ENCODE measurements around the gene BBX.
"Not testable (repeated sequence)": the region's sequence is repeated elsewhere in the genome, so short reads cannot be mapped to it uniquely, and the experiment has no call there.

Gene BBX

DNA sequence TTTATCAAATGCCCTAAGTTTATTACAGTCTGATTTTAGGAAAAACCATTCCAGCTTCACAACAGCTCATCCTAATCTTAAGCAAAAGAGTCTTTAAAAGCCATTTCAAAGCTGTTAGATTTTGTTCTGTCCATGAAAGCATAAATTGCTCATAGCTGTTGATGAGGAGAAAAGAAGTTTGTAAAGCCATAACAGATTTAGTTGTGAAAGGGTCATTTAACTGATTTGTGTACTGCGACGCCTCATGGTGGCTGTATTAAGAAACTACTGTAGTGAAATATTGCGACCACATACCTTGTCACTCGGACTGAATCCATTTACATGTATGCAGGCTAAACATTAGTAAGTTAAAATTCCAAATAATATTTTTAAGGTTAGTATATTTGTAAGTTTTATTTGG is 20.9 kb downstream of the BBX start:
- peak; percentile 18 for DNase-seq

DNA sequence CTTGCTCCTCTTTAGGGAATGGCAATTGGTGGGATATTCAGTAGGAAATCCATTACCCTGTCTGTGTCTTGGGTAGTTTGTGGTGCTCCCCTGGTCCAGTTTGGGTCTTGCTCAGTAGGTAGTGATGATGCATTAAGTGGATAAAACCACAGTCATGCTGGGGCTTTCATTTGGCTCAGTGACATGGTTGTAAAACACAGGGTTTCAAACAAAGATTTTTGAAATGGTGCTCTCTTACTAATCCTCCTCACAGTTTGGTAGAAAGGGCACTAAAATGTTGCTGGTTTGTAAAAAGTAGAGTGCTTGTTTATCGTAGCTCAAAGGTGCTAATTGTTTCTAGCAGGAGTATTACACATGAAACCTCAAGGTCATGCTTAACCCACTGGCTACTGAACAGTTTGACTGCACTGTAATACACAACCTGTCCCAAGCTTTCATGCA is 22.9 kb downstream of the BBX start:
- no peak for DNase-seq

DNA sequence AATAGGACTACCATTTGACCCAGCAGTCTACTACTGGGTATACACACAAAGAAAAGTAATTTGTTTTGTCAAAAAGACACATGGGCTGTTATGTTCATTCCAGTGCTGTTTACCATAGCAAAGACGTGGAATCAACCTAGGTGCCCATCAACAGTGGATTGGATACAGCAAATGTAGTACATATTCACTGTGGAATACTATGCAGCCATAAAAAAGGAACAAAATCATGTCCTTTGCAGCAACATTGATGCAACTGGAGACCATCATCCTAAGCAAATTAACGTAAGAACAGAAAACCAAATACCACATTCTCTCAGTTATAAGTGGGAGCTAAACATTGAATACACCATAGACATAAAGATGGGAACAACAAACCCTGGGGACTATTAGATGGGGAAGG is 25.8 kb downstream of the BBX start:
- DNase-seq, result no peak

DNA sequence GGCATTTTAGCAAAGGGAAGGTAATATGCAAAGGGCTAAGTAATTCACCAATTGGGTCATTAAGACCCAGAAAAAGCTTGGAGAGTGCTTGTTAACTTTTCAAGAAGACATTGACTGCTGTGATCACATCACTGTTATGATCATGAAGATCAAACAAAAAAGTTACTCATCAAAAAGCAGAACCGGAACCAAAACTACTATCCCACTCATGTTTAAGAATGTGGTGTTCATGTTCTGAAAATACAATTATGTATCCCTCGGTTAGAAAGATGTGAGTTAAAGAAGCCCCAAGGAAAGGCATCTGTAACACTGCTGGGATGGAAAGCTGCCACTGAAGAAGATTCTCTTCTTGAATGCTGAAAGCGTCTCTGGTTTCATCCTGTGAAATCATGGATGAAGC is 32.6 kb downstream of the BBX start:
- no peak for DNase-seq

DNA sequence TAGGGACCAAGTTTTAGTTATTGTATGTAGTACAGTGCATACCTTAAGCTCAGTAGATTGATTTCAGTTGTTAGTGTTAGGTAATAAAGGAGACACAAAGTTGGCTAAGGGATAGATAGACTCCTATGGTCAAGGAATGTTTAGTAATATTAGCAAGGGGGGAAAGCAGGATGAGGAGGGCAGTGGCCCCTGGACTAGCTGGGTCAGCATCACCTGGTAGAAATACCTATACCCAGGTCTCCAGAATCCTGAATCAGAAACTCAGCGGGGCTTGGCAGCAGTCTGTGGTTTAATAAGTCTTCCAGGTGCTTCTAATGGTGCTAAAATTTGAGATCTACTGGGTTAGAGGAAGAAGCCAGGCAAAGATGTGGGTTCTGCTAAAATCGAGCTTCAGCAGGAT is 35.0 kb downstream of the BBX start:
- no peak for DNase-seq

DNA sequence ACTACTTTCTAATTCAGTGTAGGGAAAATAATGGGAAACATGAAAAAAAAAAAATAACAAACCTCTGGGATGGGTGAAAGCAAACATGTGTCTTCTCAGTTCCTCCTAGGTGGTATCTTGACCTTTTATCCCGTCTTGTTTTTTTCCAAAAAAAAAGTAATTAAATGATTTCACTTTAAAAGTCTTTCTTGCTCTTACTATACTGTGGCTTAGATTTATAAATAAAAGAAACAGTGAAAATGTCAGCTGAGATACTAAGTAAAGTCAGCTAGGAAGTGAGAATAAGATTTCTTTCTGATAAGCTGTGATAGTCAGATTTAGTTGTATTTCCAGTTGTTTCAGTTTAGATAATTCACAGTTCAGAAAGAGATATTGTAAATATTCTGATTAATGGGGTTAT is 37.4 kb downstream of the BBX start:
- no peak for DNase-seq

DNA sequence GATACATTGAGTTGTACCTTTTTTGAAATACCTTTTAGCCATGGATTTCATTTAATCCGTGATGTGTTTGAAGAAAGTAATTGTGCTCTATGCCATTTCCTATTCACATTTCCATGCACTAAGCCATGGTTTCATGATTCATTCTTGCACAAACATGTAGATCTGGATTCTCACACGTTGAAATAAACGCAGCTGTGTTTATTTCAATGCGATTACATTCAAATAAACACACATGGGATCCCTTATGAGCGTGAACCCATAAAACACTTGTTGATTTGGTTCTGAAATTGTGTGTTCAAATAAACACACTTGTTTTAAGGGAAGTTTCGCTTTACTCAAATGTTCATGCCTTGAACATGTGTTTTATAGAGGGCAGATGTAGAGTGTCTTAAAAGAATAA is 39.2 kb downstream of the BBX start:
- DNase-seq, result no peak

DNA sequence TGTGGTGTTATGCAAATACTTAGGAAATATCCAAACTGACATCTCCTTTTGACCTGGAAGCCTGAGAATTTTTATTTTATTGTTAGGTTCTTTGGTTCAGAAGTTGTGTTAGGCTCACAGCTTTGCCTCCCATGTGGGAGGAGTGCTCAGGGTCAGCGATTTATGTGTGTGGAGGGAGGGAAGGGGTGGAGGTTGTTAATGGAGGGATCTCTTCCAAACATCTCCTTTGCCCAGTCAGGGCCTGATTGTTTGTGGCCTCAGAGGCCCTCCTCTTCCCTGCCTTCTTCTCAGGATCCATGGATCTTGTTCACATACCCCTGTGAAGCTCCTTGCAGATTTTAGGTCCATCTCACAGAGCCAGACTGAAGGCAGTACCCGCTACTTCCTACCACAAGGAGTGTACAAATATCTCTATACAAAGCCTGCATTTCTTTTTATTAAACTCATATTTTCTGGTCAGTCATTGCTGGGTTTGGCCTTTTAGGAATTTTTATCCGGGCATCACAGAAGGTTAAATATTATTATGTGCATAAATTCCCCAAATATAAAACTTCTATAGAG is 40.3 kb downstream of the BBX start:
- DNase-seq, result no peak

DNA sequence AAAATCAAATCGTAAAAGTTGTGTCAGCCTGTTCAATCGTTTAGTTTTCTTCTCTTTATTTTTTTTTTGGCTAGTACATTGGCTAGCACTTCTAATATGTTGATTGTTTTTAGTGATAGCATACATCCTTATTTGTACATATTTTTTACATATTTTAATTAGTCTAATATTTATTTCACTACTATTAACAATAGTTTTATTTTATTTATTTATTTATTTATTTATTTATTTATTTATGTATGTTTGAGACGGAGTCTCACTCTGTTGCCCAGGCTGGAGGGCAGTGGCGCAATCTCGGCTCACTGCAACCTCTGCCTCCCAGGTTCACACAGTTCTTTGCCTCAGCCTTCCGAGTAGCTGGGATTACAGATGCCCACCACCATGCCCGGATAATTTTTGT is 42.5 kb downstream of the BBX start:
- DNase-seq, result not testable (repeated sequence)

DNA sequence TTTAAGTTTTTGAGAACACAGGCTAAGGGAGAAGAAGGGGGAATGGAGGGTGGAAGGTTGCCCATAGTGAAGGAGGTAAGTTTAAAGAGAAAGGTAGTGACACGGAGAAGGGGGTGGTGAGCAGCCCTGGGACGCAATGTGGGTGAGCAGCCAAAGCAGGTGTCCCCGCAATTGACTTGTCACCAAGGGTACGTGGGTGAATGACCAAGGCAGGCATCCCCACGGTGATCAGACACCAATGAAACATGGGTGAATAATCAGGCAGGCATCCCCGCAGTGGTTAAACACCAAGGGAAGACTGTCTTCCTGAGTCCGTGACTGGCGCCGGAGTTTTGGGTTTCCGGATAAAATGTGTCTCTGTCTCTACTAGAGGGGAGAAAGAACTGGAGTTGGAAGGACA is 48.3 kb downstream of the BBX start:
- not testable (repeated sequence) for DNase-seq

DNA sequence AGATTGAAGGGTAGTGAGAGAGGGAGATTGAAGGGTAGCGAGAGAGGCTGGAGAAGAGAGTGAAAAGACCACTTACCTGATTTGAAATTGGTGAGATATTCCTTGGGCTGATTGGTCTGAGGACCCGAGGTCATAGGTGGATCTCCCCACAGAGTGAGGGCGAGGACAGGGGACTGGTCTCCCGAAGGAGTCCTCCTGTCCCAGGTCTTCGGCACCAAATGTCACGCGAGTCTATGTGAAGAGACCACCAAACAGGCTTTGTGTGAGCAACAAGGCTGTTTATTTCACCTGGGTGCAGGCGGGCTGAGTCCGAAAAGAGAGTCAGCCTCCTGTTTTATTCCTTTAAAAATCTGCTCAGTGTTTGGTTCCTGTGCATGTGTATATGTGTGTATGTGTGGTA is 48.7 kb downstream of the BBX start:
- DNase-seq, result not testable (repeated sequence)

DNA sequence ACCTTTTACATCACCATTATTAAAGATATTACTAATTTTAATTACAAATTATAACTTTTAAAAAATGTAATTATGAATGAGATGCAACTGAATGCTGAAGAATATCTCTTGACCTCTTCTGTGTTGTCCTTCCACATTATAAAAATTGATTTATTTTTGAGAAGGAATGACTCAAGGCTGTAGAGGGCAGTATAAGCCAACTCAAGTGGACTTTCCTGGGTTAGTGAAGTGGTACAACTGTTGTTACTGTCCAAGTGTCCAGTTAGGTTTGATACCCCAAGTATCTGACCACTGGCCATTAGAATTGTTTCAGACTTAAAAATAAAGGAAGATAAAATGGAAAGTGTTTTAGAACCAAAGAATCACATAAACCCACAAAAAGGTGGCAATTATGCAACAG is 51.9 kb downstream of the BBX start:
- no peak for DNase-seq

DNA sequence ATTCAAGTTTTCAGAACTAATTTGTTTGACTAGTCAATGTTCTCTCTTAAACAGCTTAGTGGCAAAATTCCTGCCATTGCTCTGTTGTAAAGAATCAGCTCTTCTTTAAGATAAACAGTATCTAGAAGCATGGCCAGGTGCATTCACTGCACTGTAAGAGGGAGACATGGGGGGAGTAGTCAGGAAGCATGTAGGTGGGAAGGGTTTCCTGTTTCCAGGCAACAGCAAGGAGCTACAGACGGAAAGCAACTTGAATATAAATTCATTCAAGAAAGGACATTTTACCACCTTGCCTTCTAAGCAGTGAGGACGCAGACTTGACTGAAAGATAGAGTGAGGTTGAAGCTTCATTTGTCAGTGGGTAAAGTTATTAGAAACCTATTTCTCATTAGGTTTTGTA is 55.3 kb downstream of the BBX start:
- no peak for DNase-seq

DNA sequence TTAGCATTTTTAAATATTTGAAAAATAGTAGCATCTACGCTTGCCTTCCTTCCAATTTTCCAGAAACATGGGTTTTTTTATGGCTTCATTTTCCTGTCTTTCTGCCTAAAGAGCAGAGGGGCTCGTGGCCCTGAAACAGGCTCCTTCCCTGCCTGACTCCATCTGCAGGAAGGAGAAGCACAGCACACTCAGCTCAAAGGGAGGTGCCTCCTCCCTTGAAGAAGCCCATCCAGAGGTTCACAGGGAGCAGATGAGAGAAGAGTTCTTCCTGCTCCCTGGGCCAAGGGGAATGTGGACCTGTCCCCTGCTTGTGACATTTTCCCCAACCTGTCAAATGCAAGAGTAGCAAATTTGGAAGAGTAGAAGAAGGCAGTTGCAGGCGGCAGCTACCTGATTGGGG is 55.8 kb downstream of the BBX start:
- DNase-seq, result no peak

DNA sequence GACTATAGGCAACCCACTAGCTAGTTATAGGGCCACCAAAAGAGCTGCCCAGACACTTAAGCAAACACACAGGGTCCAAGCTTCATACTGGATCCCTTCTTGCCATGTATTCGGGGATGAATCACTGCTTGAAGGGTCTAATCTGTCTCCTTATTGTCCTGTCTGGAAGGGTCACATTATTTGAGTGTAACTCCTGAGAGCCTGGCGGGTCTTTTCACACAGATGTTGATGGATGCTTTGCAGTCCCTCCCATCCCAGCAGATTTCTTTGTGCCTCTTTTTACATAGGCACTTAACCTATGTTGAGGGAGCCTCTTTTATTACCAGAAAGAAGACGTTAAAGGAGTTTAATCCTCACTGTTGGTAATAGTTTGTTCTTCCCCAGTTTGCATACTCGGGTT is 56.6 kb downstream of the BBX start:
- no peak for DNase-seq

DNA sequence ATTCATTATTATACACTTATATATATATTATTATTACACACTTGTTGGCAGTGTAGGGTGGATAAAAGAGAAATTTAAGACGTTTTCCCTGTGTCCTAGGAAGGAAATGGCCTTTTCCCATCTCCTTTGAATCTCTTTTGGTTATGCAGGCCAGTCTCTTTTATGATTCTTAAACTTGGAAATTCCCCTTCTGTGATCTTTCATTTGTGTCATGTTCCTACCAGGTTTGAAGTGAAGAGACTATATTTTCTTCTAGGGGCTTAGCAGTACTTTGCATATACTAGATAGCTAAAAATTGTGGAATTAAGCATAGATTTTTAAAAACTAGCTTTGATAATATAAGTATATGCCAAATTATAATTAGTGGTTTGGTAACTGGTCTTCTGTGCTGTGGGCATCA is 58.5 kb downstream of the BBX start:
- no peak for DNase-seq

DNA sequence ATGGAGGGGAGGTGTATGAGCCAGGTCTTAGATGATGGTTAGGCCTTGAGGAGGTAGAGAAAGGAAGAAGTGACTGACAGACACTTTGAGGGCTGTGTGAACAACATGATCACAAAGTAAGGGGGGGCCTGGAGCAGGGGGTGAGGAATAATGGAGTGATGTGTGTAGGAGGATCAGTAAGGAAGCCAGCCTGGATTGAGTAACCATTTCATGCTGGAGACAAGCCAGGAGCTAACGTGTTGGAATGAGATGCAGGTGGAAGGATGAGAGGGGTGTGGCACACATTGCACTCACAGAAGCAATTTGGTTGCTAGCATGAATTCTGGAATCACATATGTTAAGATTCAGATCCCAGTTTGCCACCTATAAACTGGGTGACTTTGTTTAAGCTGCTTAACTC is 65.5 kb downstream of the BBX start:
- DNase-seq, result no peak

DNA sequence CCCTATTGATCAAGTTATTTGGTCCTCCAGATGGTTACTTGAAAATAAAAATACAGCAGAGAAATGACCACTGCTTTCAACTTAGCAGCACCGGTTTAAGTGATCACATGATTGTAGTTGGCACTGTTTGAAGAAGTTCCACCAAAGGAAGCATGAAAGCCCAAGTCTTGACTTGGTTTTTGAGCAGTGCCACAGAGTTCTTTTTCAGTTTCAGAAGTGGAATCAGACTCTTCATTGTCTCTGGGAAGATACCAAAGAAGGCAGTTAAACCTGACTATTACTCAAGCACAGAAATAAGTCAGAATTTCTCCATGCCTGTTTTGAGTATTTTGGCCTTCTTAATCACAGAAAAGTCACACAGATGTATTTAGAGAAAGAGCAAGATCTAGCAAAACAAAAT is 66.7 kb downstream of the BBX start:
- no peak for DNase-seq

DNA sequence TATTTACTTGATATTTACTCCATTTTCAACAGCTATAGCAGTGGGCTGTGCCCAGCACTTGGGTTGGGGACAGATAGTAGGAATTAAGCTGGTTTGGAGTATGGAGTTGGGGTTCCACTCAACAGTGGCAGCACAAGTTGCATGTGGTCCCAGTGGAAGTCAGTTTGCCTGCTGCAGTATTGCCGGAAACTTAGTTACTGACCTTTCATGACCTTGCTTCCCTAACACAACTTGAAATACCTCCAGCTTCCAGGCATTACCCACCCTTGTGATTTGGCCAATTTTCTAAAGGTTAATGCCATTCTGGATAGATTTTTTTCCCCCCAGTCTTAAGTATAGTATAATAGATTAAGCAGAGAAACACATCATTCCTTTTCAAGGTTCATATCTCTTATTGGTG is 68.0 kb downstream of the BBX start:
- DNase-seq, result no peak

DNA sequence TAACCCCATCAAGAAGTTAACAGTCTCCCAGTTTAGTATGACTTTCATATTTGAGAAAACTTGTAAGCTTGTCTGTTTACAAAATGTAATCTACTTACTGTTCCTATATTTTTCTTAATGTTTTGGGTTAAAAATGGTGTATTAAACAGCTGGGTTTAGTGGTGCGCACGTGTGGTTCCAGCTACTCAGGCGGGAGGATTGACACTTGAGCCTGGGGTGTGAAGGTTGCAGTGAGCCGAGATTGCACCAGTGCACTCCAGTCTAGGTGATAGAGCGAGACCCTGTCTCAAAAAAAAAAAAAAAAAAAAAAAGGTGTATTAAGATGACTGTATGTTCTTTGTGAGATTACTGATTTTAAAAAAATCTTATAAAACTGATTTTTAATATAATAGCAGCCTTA is 69.3 kb downstream of the BBX start:
- no peak for DNase-seq

DNA sequence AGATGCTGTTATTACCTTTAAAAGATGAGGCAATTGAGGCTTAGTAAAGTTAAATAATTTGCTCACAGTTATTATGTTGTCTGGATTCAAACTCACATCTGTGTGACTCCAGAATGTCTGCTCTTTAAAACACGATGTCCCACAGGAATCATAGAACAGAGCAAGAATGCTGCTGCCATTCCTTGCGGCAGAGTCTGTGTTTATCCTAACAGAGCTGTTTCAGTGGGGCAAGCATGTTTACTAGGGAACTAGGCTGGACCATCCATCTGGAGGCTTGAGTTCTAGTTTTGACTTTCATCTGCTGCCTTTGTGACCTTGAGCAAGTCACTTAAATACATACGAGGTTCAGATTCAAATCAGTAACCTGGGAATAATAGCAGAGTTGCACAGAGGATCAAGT is 72.1 kb downstream of the BBX start:
- DNase-seq, result no peak

DNA sequence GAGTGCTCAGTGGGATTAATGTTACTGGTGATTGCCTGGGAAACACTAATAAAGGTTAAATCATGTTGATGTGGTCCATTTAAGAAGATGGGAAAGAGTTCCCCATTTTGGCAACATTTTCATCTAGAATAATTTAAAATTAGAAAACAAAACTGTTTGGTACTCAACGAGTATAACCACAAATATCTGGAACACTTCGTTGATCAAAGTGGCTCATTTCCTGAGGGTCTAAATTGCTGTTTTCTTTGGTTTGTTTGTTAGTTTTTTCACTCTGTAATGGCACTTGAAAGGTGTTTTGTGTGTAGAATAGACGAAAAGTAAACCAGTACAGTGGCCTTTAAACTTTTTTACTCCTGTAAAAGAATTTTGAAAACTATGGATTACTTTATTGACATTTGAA is 73.9 kb downstream of the BBX start:
- no peak for DNase-seq

DNA sequence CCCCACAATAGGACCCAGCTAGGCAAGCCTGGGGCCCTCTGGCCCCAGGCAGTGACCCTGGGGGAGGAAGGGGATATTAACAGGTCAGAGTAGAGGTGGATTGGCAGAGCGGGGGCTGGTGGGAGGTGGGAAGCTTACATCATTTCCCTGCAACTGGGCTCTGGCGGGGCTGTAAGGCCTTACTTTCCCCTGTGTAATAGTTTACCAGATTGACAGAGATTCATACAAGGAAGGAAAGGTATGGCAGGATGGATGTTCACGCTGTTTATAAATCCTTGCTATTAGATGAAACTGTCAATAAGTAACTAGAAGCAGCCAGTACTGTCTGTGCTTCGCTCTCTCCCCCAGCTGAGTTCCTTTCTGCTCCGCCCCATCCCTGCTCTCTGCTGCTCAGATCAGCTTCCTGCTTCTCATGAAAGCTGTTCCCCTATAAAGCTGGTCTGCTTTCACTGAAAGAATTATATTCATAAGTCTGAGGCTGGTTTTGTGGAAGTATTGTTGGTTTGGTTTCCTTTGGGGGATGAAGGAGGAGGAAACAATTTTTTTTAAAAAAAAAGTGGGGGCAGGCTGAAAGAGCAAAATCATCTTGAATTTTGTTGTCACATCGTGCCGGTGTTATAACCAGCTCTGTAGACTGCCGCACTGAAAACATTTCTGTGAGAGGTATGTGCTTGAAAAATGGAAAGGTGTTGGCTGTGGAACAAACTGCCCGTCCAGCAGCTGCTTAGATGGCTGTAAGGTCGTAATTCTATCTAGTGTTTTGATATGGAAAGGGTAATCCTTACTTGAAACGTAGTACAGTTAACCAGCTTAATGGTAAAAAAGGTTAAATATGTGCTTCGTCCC is 76.4 kb downstream of the BBX start:
- peak; percentile 61 for DNase-seq

DNA sequence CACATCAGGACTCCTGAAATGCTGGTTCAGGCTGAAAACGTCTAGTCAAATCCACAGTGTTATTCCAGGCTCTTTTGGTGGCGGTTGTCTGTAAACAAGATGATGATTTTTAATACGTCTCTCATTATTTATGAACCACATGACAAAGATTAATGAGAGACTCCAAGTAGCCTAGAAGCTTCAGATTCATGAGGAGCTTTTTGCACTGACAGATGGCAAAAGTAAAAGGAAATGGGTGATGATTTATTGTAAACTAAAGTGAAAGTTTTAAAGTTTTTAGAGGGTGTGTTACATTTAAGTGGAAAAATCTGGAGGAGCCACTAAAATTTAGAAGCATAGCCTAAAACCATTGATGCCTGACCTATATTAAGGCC is 77.0 kb downstream of the BBX start:
- no peak for DNase-seq

DNA sequence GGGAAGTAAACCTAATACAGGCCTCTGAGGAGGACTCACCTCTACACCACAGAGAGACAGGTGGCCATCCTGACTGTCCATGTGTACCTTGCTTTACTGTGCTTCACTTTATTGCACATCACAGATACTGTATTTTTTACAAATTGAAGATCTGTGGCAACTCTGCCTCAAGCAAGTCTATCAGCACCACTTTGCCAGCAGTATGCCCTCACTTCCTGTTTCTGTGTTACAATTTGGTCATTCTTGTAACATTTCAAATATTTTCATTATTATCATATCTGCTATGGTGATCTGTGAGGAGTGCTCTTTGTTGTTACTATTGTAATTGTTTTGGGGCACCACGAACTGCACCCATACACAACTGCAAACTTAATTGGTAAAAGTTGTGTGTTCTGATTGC is 78.0 kb downstream of the BBX start:
- no peak for DNase-seq

Measured in CD4-positive, alpha-beta T cell treated with Interleukin-17A for 4 hours (primary cell).